Mesodermal cell (in vitro differentiated cells): ENCODE measurements around the gene LZTR1.

Source experiments
- H3K27ac ChIP-seq: 2 replicates; pipeline ENCODE4 v1.7.0; 2013; ENCODE audit warnings: mild to moderate bottlenecking, low read depth, low read length, moderate library complexity; ENCODE audit not compliant: severe bottlenecking
- H3K36me3 ChIP-seq: 2 replicates; pipeline ENCODE4 v1.7.1; 2013; ENCODE audit warnings: mild to moderate bottlenecking, low read length, moderate library complexity; ENCODE audit not compliant: control insufficient read depth, insufficient read depth
- H3K4me1 ChIP-seq: one replicate; pipeline ENCODE4 v1.7.1; 2013; ENCODE audit warnings: mild to moderate bottlenecking, low read length; ENCODE audit not compliant: insufficient read depth, control insufficient read depth, poor library complexity, severe bottlenecking
- H3K4me3 ChIP-seq: 2 replicates; pipeline ENCODE4 v1.7.0; 2013; ENCODE audit warnings: low read length, control low read depth, mild to moderate bottlenecking; ENCODE audit not compliant: insufficient read depth, poor library complexity, severe bottlenecking; ENCODE audit errors: extremely low read depth
- H3K9me3 ChIP-seq: 2 replicates; pipeline ENCODE4 v1.7.1; 2013; ENCODE audit warnings: mild to moderate bottlenecking, low read length, moderate library complexity; ENCODE audit not compliant: control insufficient read depth
- WGBS, 2 experiments: methylation state at CpG; one replicate each; pipeline ENCODE4 v1.1.5; 2013; ENCODE audit warnings: missing lambda C conversion rate in 2 of 2; ENCODE audit not compliant: insufficient coverage in 2 of 2; 5-methylcytosine and 5-hydroxymethylcytosine counted together

LZTR1 gene

DNA sequence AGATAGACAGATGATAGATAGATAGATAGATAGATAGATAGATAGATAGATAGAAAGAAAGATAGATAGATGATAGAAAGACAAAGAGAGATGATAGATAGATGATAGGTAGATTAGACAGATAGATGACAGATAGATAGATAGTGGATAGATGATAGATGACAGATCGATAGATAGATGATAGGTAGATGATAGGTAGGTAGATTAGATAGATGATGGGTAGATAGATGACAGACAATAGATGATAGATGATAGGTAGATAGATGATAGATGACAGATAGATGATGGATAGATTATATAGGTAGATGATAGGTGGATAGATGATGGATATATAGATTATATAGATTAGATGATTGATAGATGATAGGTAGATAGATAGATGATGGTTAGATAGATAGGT, 4.3 kb downstream of the LZTR1 start:
- H3K9me3 ChIP-seq, result no peaks in the 10 kb centered on the region
- WGBS, 2 experiments, result 88 to 92% methylated on average over 1 of the region's 1 CpG
- no peak overlapping the region for H3K27ac ChIP-seq

GRCh38 chr22:20987375-20987774, 5.3 kb downstream of the LZTR1 start:
- 95 to 98% methylated on average over 6 to 12 of the region's 14 CpGs for WGBS, 2 experiments
- Histone ChIP-seq H3K4me3 (no peak overlapping the region), H3K36me3 (peaks cover 70% of the 10 kb centered on the region), H3K9me3 (no peaks in the 10 kb centered on the region), H3K27ac (no peak overlapping the region), H3K4me1 (peaks cover 7% of the 10 kb centered on the region)

More for the DNA sequence above, 4.3 kb downstream of the LZTR1 start:
- H3K36me3 ChIP-seq, result peaks cover 61% of the 10 kb centered on the region
- peaks cover 9% of the 10 kb centered on the region for H3K4me1 ChIP-seq
- H3K4me3 ChIP-seq, result no peak overlapping the region

DNA sequence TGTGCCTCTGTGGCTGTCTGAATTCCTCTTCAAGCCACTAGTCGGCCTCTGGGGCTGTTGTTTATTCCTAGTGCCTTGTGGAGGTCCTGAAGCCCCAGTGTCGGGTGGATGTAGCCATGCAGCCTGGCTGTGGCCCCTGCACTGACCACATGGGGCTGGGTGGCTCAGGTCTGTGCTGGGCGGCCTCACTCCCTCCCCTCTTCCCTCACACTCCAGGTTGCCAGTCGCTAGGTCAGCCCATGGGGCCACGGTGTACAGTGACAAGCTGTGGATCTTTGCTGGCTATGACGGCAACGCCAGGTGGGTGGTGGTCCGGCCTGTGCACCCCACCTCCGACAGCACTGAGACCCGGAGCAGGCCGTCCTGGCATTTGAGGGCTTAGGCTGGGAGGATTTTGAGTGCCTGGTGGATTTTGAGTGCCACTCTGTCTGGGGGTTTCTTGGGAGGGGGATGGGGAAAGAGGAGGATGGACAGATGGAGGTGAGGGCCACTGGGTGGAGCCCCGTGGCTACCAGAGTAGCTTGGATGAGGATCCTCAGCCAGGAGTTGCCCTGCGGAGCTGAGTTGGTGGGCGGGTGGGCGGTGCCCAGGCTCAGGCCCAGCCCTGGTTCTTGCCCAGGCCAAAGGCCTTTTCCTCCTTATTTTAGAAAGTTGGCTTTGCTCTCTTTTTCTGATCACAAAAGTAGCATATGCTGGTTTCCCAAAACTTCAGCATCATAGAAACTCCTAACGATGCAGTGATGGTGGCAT, 6.7 kb downstream of the LZTR1 start:
- Histone ChIP-seq H3K4me3 (no peak overlapping the region), H3K9me3 (no peaks in the 10 kb centered on the region), H3K36me3 (peaks cover 73% of the 10 kb centered on the region), H3K4me1 (no peaks in the 10 kb centered on the region), H3K27ac (no peak overlapping the region)
- WGBS, 2 experiments, result 82 to 94% methylated on average over 10 to 13 of the region's 16 CpGs

GRCh38 chr22:20989323-20990138, 7.4 kb downstream of the LZTR1 start:
- peaks cover 69% of the 10 kb centered on the region for H3K36me3 ChIP-seq
- 85 to 90% methylated on average over 6 to 11 of the region's 17 CpGs for WGBS, 2 experiments
- H3K4me1 ChIP-seq, result no peaks in the 10 kb centered on the region
- H3K4me3 ChIP-seq, result no peak overlapping the region
- no peaks in the 10 kb centered on the region for H3K9me3 ChIP-seq
- no peak overlapping the region for H3K27ac ChIP-seq

DNA sequence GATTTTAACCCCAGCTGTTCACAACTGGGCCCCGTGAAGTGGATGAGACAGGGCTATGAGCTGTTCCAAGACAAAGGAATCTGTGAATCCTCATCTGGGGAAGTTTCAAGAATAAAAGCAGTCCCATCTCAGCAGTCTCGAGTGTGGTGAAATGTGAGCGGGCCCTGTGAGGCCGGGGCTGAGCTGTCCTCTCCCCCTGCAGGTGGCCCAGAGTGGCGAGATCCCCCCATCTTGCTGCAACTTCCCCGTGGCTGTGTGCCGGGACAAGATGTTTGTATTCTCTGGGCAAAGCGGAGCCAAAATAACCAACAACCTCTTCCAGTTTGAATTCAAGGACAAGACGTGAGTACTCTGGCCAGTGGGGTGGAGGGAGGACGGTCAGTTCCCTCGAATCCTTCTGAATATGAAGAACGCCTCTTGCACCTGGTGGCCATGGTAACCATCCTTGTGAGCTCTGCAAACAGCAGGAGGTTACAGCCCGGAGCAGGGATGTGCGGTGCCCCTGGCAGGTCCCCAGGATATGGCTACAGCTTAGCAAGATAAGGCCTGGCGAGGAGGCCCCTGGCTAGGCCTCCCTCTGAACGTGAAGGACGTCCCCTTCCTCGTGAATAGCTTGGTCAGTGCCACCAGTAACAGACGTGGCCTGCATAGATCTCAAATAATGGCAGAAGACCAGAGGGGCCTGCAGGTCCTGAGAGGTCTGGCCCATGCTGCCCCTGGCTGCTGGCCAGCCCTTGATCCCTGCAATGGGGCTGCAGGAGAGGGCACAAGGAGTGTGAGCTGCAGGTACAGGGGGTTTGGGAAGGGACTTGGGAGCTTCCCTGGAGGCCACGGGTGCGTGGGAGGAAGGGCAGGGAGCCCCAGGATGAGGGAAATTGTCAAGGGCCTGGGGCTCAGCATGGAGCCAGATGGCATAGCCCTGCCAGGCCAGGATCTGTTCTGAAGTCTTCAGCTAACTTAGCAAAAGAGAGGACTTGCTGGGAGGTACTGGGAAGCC, 8.4 kb downstream of the LZTR1 start:
- Histone ChIP-seq H3K4me1 (no peaks in the 10 kb centered on the region), H3K36me3 (peaks cover 64% of the 10 kb centered on the region), H3K4me3 (no peak overlapping the region), H3K27ac (no peak overlapping the region), H3K9me3 (no peaks in the 10 kb centered on the region)
- 93 to 95% methylated on average over 20 of the region's 21 CpGs for WGBS, 2 experiments

GRCh38 chr22:20991252-20992055, 9.4 kb downstream of the LZTR1 start:
- Histone ChIP-seq H3K27ac (no peak overlapping the region), H3K4me1 (no peaks in the 10 kb centered on the region), H3K9me3 (no peaks in the 10 kb centered on the region), H3K4me3 (no peak overlapping the region), H3K36me3 (peaks cover 64% of the 10 kb centered on the region)
- 95% methylated on average over 20 to 22 of the region's 24 CpGs for WGBS, 2 experiments

GRCh38 chr22:20992056-20992442, 10.0 kb downstream of the LZTR1 start:
- H3K27ac ChIP-seq, result no peak overlapping the region
- no peak overlapping the region for H3K4me3 ChIP-seq
- H3K4me1 ChIP-seq, result no peaks in the 10 kb centered on the region
- H3K9me3 ChIP-seq, result no peaks in the 10 kb centered on the region
- peaks cover 65% of the 10 kb centered on the region for H3K36me3 ChIP-seq
- WGBS, 2 experiments, result 97 to 100% methylated on average over 5 to 6 of the region's 7 CpGs

GRCh38 chr22:20992456-20993303, 10.6 kb downstream of the LZTR1 start:
- Histone ChIP-seq H3K9me3 (no peaks in the 10 kb centered on the region), H3K27ac (no peak overlapping the region), H3K4me1 (no peaks in the 10 kb centered on the region), H3K36me3 (peaks cover 66% of the 10 kb centered on the region), H3K4me3 (no peak overlapping the region)
- 88 to 91% methylated on average over 10 to 21 of the region's 21 CpGs for WGBS, 2 experiments

- Histone ChIP-seq H3K27ac (no peak overlapping the region), H3K4me1 (no peaks in the 10 kb centered on the region), H3K9me3 (no peaks in the 10 kb centered on the region), H3K36me3 (peaks cover 62% of the 10 kb centered on the region), H3K4me3 (no peak overlapping the region)
- 96 to 97% methylated on average over 25 to 29 of the region's 29 CpGs for WGBS, 2 experiments
Measured at GRCh38 chr22:20993304-20994127, 11.4 kb downstream of the LZTR1 start.
